ACC112 (cell line): ENCODE data around the gene PCDH12.

Experiments
- H2AFZ ChIP-seq: fragments of 200-600 bp; sonication (generic); one replicate; pipeline ENCODE4 v1.6.0; 2017; ENCODE audit warnings: antibody characterized with exemption, low read length; ENCODE audit not compliant: unreplicated experiment
- H3K27ac ChIP-seq: fragments of 200-600 bp; sonication (generic); 2 replicates; pipeline ENCODE4 v1.5.1; 2014; ENCODE audit warnings: low read depth, mild to moderate bottlenecking, antibody characterized with exemption, low read length, moderate library complexity
- H3K27me3 ChIP-seq: fragments of 200-600 bp; sonication (generic); 2 replicates; pipeline ENCODE4 v1.6.1; 2014; ENCODE audit warnings: mild to moderate bottlenecking, antibody characterized with exemption, low read length, moderate library complexity, mixed read lengths; ENCODE audit not compliant: insufficient read depth
- H3K36me3 ChIP-seq: fragments of 200-600 bp; sonication (generic); 2 replicates; pipeline ENCODE4 v1.6.1; 2016; ENCODE audit warnings: mild to moderate bottlenecking, antibody characterized with exemption, low read length, moderate library complexity, mixed read lengths; ENCODE audit not compliant: insufficient read depth
- H3K4me1 ChIP-seq: fragments of 200-600 bp; sonication (generic); one replicate; pipeline ENCODE4 v1.6.1; 2016; ENCODE audit warnings: low read length, mixed read lengths; ENCODE audit not compliant: insufficient read depth, unreplicated experiment, control insufficient read depth
- H3K4me3 ChIP-seq: fragments of 200-600 bp; sonication (generic); 2 replicates; pipeline ENCODE4 v1.5.1; 2014; ENCODE audit warnings: mild to moderate bottlenecking, low read depth, low read length
- H3K79me2 ChIP-seq: fragments of 200-600 bp; sonication (generic); one replicate; pipeline ENCODE4 v1.6.0; 2016; ENCODE audit warnings: low read length; ENCODE audit not compliant: control insufficient read depth, unreplicated experiment, insufficient read depth

PCDH12 gene

GRCh38 chr5:141919218-141920119 lies 38.5 kb downstream of the PCDH12 start:
- H3K27ac ChIP-seq = no peak overlapping the region
- no peaks in the 10 kb centered on the region for H3K36me3 ChIP-seq
- H3K4me1 ChIP-seq = peaks cover 3% of the 10 kb centered on the region
- peaks cover 12% of the 10 kb centered on the region; the same call in 1 of the 2 replicates for H3K27me3 ChIP-seq
- H3K79me2 ChIP-seq = peaks cover 9% of the 10 kb centered on the region
- no peak overlapping the region for H2AFZ ChIP-seq
- H3K4me3 ChIP-seq = no peak overlapping the region

DNA sequence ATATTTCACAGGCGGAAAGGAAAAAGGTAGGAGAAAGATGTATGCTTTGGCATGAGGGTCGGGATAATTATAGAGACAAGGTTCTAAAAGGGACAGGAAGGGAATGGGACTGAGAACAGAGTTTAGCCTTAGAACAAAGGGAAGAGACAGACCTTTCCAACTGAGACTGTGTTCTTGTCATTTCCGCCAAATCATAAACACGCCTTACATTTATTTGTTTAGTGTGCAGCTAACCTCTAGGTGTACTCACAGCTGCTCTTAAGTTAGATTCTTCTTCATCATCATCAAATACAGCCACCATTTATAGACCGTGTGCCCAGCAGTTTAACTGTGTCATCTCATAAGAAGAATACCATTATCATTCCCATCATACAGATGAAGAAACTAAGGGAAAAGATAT lies 40.2 kb downstream of the PCDH12 start:
- H2AFZ ChIP-seq = no peak overlapping the region
- H3K27me3 ChIP-seq = peaks cover 21% of the 10 kb centered on the region; the same call in 1 of the 2 replicates
- peaks cover under 1% of the 10 kb centered on the region for H3K79me2 ChIP-seq
- H3K36me3 ChIP-seq = no peaks in the 10 kb centered on the region
- no peak overlapping the region for H3K4me3 ChIP-seq
- no peak overlapping the region for H3K27ac ChIP-seq
- H3K4me1 ChIP-seq = no peaks in the 10 kb centered on the region

- H2AFZ ChIP-seq = no peak overlapping the region
- no peak overlapping the region for H3K4me3 ChIP-seq
- H3K79me2 ChIP-seq = no peaks in the 10 kb centered on the region
- H3K27me3 ChIP-seq = peaks cover 22% of the 10 kb centered on the region; the same call in 1 of the 2 replicates
- H3K4me1 ChIP-seq = no peaks in the 10 kb centered on the region
- no peaks in the 10 kb centered on the region for H3K36me3 ChIP-seq
- H3K27ac ChIP-seq = no peak overlapping the region
Measured at GRCh38 chr5:141916522-141916921, 41.5 kb downstream of the PCDH12 start.

DNA sequence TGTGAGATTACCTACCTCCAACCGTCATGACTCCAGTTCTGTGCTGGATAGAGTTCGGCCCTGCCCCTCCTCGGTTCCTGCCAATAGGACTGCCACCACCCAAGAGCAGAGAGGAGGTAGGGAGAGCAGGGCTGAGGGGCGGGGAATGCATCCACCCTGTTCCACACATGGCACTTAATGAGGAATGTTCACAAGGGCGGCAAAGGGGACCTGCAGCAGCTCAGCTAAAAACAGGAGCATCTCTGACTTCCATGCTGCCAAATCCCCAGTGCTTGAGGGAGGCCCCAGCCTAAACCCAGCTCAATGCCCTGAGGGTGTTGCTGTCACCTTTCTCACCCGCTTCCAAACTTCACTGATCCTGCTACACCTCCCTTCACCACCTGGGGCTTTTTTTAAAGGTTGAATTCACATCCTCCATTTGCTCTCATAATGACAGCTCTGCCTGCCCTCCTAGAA lies 42.1 kb downstream of the PCDH12 start:
- H3K79me2 ChIP-seq = no peaks in the 10 kb centered on the region
- H3K4me3 ChIP-seq = no peak overlapping the region
- no peaks in the 10 kb centered on the region for H3K4me1 ChIP-seq
- H2AFZ ChIP-seq = no peak overlapping the region
- no peak overlapping the region for H3K27ac ChIP-seq
- H3K36me3 ChIP-seq = no peaks in the 10 kb centered on the region
- peaks cover 22% of the 10 kb centered on the region; the same call in 1 of the 2 replicates for H3K27me3 ChIP-seq

GRCh38 chr5:141914797-141915196 lies 43.2 kb downstream of the PCDH12 start:
- Histone ChIP-seq H3K27me3 (peaks cover 22% of the 10 kb centered on the region; the same call in 1 of the 2 replicates), H3K79me2 (no peaks in the 10 kb centered on the region), H3K4me3 (no peak overlapping the region), H3K4me1 (no peaks in the 10 kb centered on the region), H2AFZ (no peak overlapping the region), H3K27ac (no peak overlapping the region), H3K36me3 (no peaks in the 10 kb centered on the region)

GRCh38 chr5:141914199-141914743 lies 43.7 kb downstream of the PCDH12 start:
- H3K4me3 ChIP-seq = peak overlapping the region; percentile 65
- no peaks in the 10 kb centered on the region for H3K79me2 ChIP-seq
- H3K4me1 ChIP-seq = no peaks in the 10 kb centered on the region
- H2AFZ ChIP-seq = peak overlapping the region; percentile 72
- no peak overlapping the region for H3K27ac ChIP-seq
- peaks cover 22% of the 10 kb centered on the region; the same call in 1 of the 2 replicates for H3K27me3 ChIP-seq
- no peaks in the 10 kb centered on the region for H3K36me3 ChIP-seq

DNA sequence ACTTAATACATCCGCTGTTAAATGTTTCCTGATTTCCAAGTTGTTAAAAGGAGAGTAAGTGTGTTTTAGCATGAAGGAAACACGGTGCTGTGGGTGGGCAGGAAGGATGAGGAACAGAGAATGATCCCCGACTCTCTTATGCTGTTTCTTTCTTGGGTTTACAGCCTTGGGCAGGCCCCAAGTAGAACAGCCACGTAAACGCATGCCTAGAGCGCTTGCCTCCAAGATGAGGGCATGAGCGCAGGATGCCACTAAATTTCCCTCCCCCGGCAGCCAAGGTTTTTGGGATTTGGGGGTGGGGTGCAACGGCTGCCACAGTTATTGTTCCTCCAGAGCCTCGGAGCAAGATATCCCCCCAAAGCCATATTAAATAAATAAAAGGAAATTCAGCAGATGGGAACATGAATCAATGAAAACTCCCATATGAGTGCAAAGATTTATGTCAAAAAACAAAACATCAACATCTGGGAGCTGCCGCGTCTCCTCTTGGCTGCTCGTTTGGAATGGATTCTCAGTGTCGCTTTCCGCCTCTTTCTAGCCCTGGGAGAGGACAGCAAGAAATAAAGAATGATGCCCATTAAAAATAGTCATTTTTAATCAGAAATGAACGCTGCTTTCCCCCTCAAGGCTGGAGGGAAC lies 44.3 kb downstream of the PCDH12 start:
- no peaks in the 10 kb centered on the region for H3K36me3 ChIP-seq
- no peaks in the 10 kb centered on the region for H3K79me2 ChIP-seq
- peaks cover 22% of the 10 kb centered on the region; the same call in 1 of the 2 replicates for H3K27me3 ChIP-seq
- no peak overlapping the region for H3K27ac ChIP-seq
- peak overlapping the region; percentile 72 for H2AFZ ChIP-seq
- H3K4me1 ChIP-seq = no peaks in the 10 kb centered on the region
- peak overlapping the region; percentile 65 for H3K4me3 ChIP-seq

DNA sequence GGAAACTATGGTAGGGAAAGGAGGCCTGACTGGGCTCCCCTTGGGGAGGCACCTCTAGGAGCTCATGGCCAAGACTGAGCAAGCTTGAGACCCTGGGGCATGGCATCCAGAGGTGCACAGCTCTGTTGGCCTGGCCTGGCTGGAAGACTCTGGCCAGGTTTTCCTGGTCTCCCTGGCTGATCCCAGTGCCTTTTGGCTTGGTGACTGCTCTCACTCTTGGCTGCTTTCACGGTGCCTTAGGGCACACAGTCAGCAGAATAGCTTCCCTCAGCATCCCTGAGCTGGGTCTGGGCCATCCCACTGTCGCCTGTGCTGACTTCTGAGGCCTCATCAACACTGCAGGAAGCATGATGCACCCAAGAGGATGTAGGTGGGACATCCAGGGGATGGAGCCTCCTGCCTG lies 47.7 kb downstream of the PCDH12 start:
- Histone ChIP-seq H3K4me1 (no peaks in the 10 kb centered on the region), H3K36me3 (no peaks in the 10 kb centered on the region), H2AFZ (no peak overlapping the region), H3K79me2 (no peaks in the 10 kb centered on the region), H3K4me3 (no peak overlapping the region), H3K27me3 (peaks cover 15% of the 10 kb centered on the region; the same call in 1 of the 2 replicates), H3K27ac (no peak overlapping the region)

- Histone ChIP-seq H2AFZ (no peak overlapping the region), H3K4me1 (no peaks in the 10 kb centered on the region), H3K4me3 (no peak overlapping the region), H3K36me3 (no peaks in the 10 kb centered on the region), H3K27ac (no peak overlapping the region), H3K79me2 (no peaks in the 10 kb centered on the region), H3K27me3 (peaks cover 18% of the 10 kb centered on the region; the same call in 1 of the 2 replicates)
Measured at GRCh38 chr5:141909212-141909611, 48.8 kb downstream of the PCDH12 start.

- no peaks in the 10 kb centered on the region for H3K36me3 ChIP-seq
- peaks cover 18% of the 10 kb centered on the region; the same call in 1 of the 2 replicates for H3K27me3 ChIP-seq
- H3K4me1 ChIP-seq = no peaks in the 10 kb centered on the region
- H3K27ac ChIP-seq = no peak overlapping the region
- no peak overlapping the region for H2AFZ ChIP-seq
- H3K4me3 ChIP-seq = no peak overlapping the region
- H3K79me2 ChIP-seq = no peaks in the 10 kb centered on the region
Measured at GRCh38 chr5:141908796-141909195, 49.2 kb downstream of the PCDH12 start.
